ENCODE data around the gene ATOH1. TPM values are rescaled to one million over a fixed set of nuclear protein-coding genes. Genes with fewer than 3 reads are reported as not detected.

The ATOH1 gene
- total and polyA plus RNA-seq, 2 experiments from 2014 or later = 0.24 to 0.69 TPM

GRCh38 chr4:93865650-93866049, 37.1 kb downstream of the ATOH1 start:
- H3K4me3 ChIP-seq = no peak overlapping the region
- no peaks in the 10 kb centered on the region for H3K4me1 ChIP-seq (ENCODE audit: insufficient read depth)
- no peak overlapping the region for H2AFZ ChIP-seq
- 0 out of 3 replicates have a peak, but pooled peaks cover 2% of the 10 kb centered on the region for H3K4me1 Mint-ChIP-seq
- H3K27me3 ChIP-seq (ENCODE audit: insufficient read depth) = no peaks in the 10 kb centered on the region
- no peak overlapping the region for H3K27ac Mint-ChIP-seq
- H4K20me1 ChIP-seq (replicated peaks; ENCODE audit: insufficient read depth) = no peaks in the 10 kb centered on the region
- no peak for ATAC-seq
- no peak overlapping the region for H3K4me3 Mint-ChIP-seq
- DNase-seq (ENCODE audit: low spot score) = no peak
- H3K36me3 ChIP-seq (ENCODE audit: insufficient read depth) = no peaks in the 10 kb centered on the region
- no peaks in the 10 kb centered on the region for H3K9me2 ChIP-seq (ENCODE audit: insufficient read depth)
- no peak for TF ChIP-seq EZH2phosphoT487 (IDR thresholded peaks at IDR 0.05; ENCODE audit: unreplicated experiment)
- no peak for TF ChIP-seq ETS1 (IDR thresholded peaks at IDR 0.05)
- TF ChIP-seq NANOG (IDR thresholded peaks at IDR 0.05; ENCODE audit: borderline replicate concordance) = no peak
- peak; percentile 4 to 45; a peak in 2 of 4 replicates for TF ChIP-seq CTCF (conservative IDR thresholded peaks at IDR 0.05; ENCODE audit: low read depth in 2 of 2)
- no peak for TF ChIP-seq ZNF331 (CRISPR knock-in tag; IDR thresholded peaks at IDR 0.05; ENCODE audit: low read depth)
- no peak overlapping the region for H3K4me2 ChIP-seq
- H3K27ac ChIP-seq (ENCODE audit: low read depth) = no peak overlapping the region
- H3K79me2 ChIP-seq (replicated peaks; ENCODE audit: insufficient read depth) = no peaks in the 10 kb centered on the region
- no peaks in the 10 kb centered on the region for H3K27me3 Mint-ChIP-seq (ENCODE audit: insufficient read depth, low read depth, poor library complexity)
- H3K9me3 Mint-ChIP-seq = no peaks in the 10 kb centered on the region
- no peaks in the 10 kb centered on the region for H3K36me3 Mint-ChIP-seq (ENCODE audit: low read depth)
- H3F3A ChIP-seq (replicated peaks; ENCODE audit: low read depth) = no peaks in the 10 kb centered on the region

- Histone ChIP-seq H3K27me3 (ENCODE audit: insufficient read depth) (no peaks in the 10 kb centered on the region), H3K27ac (ENCODE audit: low read depth) (no peak overlapping the region), H3K4me2 (no peak overlapping the region), H3K36me3 (ENCODE audit: insufficient read depth) (no peaks in the 10 kb centered on the region), H3K4me1 (ENCODE audit: insufficient read depth) (no peaks in the 10 kb centered on the region), H3K9me2 (ENCODE audit: insufficient read depth) (no peaks in the 10 kb centered on the region), H3F3A (replicated peaks; ENCODE audit: low read depth) (no peaks in the 10 kb centered on the region), H4K20me1 (replicated peaks; ENCODE audit: insufficient read depth) (no peaks in the 10 kb centered on the region), H3K79me2 (replicated peaks; ENCODE audit: insufficient read depth) (no peaks in the 10 kb centered on the region), H2AFZ (no peak overlapping the region), H3K4me3 (no peak overlapping the region)
- Mint-ChIP-seq H3K4me3 (no peak overlapping the region), H3K36me3 (ENCODE audit: low read depth) (no peaks in the 10 kb centered on the region), H3K9me3 (no peaks in the 10 kb centered on the region), H3K4me1 (0 out of 3 replicates have a peak, but pooled peaks cover 2% of the 10 kb centered on the region), H3K27me3 (ENCODE audit: insufficient read depth, low read depth, poor library complexity) (no peaks in the 10 kb centered on the region), H3K27ac (no peak overlapping the region)
- DNase-seq (ENCODE audit: low spot score) (no peak), ATAC-seq (no peak)
- TF ChIP-seq REST (IDR thresholded peaks at IDR 0.05; ENCODE audit: unreplicated experiment) (no peak), JUNB (IDR thresholded peaks at IDR 0.05; ENCODE audit: unreplicated experiment) (no peak), ZNF114 (CRISPR knock-in tag; IDR thresholded peaks at IDR 0.05) (no peak), ZNF331 (CRISPR knock-in tag; IDR thresholded peaks at IDR 0.05; ENCODE audit: low read depth) (no peak), ETS1 (IDR thresholded peaks at IDR 0.05) (no peak), STAT1 (IDR thresholded peaks at IDR 0.05; ENCODE audit: unreplicated experiment) (no peak), CREB1 (CRISPR knock-in tag; IDR thresholded peaks at IDR 0.05; ENCODE audit: low read depth) (no peak), POLR2AphosphoS5 (IDR thresholded peaks at IDR 0.05; ENCODE audit: low read depth) (no peak)
These were observed 39.0 kb downstream of the ATOH1 start for GRCh38 chr4:93867416-93868001.
